ENCODE measurements around the gene IFNK. TPM values are rescaled to one million over a fixed set of nuclear protein-coding genes. Genes with fewer than 3 reads are reported as not detected.

IFNK gene
- not detected for polyA plus RNA-seq (2012; ENCODE audit: insufficient read depth, insufficient read length, low read depth)

GRCh38 chr9:27524236-27524635, at the start of gene IFNK:
Gene IFNK, plus strand, starts transcription at chr9:27524290. Its CDS starts 47 bp downstream, at chr9:27524337.
- DNase-seq = no peak
- Histone ChIP-seq H3K27me3 (no peaks in the 10 kb centered on the region), H3K36me3 (no peaks in the 10 kb centered on the region), H3K9me3 (no peaks in the 10 kb centered on the region; the same call in 1 of the 2 replicates), H3K4me3 (ENCODE audit: low read depth, low read length) (no peak within 1 kb of the TSS), H3K4me1 (no peaks in the 10 kb centered on the region)
- TF ChIP-seq CTCF (IDR thresholded peaks at IDR 0.05; ENCODE audit: low read depth, low read length) = no peak

GRCh38 chr9:27474305-27474704, 49.8 kb upstream of the IFNK start:
- H3K27me3 ChIP-seq = no peaks in the 10 kb centered on the region
- H3K4me3 ChIP-seq (ENCODE audit: low read depth, low read length) = no peak overlapping the region
- H3K9me3 ChIP-seq = no peaks in the 10 kb centered on the region
- no peak for TF ChIP-seq CTCF (IDR thresholded peaks at IDR 0.05; ENCODE audit: low read depth, low read length)
- no peak for DNase-seq
- H3K4me1 ChIP-seq = no peaks in the 10 kb centered on the region
- no peaks in the 10 kb centered on the region for H3K36me3 ChIP-seq

- no peak for TF ChIP-seq CTCF (IDR thresholded peaks at IDR 0.05; ENCODE audit: low read depth, low read length)
- DNase-seq = no peak
- Histone ChIP-seq H3K4me3 (ENCODE audit: low read depth, low read length) (no peak overlapping the region), H3K36me3 (no peaks in the 10 kb centered on the region), H3K9me3 (no peaks in the 10 kb centered on the region), H3K4me1 (no peaks in the 10 kb centered on the region), H3K27me3 (no peaks in the 10 kb centered on the region)
Measured at GRCh38 chr9:27475057-27475595, 49.0 kb upstream of the IFNK start.

GRCh38 chr9:27476870-27477515, 47.1 kb upstream of the IFNK start:
- no peak for TF ChIP-seq CTCF (IDR thresholded peaks at IDR 0.05; ENCODE audit: low read depth, low read length)
- Histone ChIP-seq H3K4me3 (ENCODE audit: low read depth, low read length) (no peak overlapping the region), H3K36me3 (no peaks in the 10 kb centered on the region), H3K9me3 (no peaks in the 10 kb centered on the region), H3K4me1 (no peaks in the 10 kb centered on the region), H3K27me3 (no peaks in the 10 kb centered on the region)
- DNase-seq = no peak

GRCh38 chr9:27478322-27478721, 45.8 kb upstream of the IFNK start:
- TF ChIP-seq CTCF (IDR thresholded peaks at IDR 0.05; ENCODE audit: low read depth, low read length) = no peak
- no peaks in the 10 kb centered on the region for H3K4me1 ChIP-seq
- H3K27me3 ChIP-seq = no peaks in the 10 kb centered on the region
- no peak for DNase-seq
- H3K36me3 ChIP-seq = no peaks in the 10 kb centered on the region
- no peaks in the 10 kb centered on the region for H3K9me3 ChIP-seq
- no peak overlapping the region for H3K4me3 ChIP-seq (ENCODE audit: low read depth, low read length)

GRCh38 chr9:27482709-27483108, 41.4 kb upstream of the IFNK start:
- Histone ChIP-seq H3K27me3 (no peaks in the 10 kb centered on the region), H3K4me3 (ENCODE audit: low read depth, low read length) (no peak overlapping the region), H3K9me3 (no peaks in the 10 kb centered on the region), H3K36me3 (no peaks in the 10 kb centered on the region), H3K4me1 (no peaks in the 10 kb centered on the region)
- TF ChIP-seq CTCF (IDR thresholded peaks at IDR 0.05; ENCODE audit: low read depth, low read length) = no peak
- DNase-seq = no peak
